Right lung (tissue), 5 donors: Measurements from ENCODE around the gene ARMS2. TPM values are rescaled to one million over a fixed set of nuclear protein-coding genes. Genes with fewer than 3 reads are reported as not detected.

ENCODE experiments used
- DNase-seq, 2 donors: peaks; one replicate each; pipeline ENCODE4 v3.0.0-alpha.2; 2013
- polyA plus RNA-seq, 5 donors: library from polyadenylated mRNA; unstranded; fragments of 120-200 nt; gene quantifications; one replicate each; pipeline versions ENCODE4 v1.2.1 to v1.2.3, GENCODE V29; 2013; ENCODE audit warnings: inconsistent platforms in 1 of 5, low replicate concordance in 1 of 5; ENCODE audit not compliant: insufficient read length in 5 of 5, insufficient read depth in 1 of 5

Gene ARMS2
- polyA plus RNA-seq, 5 donors, result not detected

DNA sequence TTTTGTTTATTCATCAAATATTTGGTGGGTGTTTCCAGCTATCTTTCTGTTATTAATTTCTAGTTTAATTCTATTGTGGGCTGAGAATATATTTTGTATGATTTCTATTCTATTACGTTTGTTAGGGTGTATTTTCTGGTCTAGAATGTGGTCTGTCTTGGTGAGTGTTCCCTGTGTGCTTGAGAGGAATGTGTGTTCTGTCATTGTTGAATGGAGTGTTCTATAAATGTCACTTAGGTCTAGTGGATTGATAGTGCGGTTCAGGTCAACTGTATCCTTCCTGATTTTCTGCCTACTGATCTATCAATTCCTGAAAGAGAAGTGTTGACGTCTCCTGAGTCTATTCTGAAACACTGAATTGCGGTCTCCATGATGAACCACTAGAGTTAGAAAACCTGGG lies 15.4 kb downstream of the ARMS2 start:
- no peak for DNase-seq

DNA sequence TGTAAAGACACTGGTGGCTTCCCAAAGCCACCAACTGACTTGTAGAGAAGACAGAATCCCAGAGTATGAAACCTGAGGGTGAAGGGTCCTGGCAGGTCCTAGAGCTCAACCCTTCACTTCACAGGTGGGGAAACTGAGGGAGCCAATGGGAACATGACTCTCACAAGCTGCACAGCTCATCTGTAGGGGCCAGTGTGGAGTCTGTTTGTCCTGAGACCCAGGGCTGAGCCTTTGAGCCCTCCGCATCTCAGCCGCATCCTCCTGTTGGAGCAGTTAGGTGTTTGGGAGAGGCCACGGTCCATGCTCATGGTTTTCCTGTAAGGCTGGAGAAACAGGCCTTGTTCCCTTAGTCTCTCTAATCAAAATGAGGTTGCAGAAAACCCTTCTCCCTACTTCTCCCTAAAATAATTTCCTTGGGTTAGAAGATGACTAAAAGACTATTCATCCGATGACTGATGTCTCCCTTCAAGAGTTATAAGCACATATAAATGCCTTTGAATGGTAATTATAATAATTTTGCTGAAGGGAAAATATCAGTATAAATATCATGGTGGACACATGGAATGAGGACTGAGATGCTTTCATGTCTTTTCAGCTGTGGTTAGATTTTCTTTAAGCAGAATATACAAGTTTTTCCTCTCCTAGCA lies 17.2 kb downstream of the ARMS2 start:
- no peak for DNase-seq

DNA sequence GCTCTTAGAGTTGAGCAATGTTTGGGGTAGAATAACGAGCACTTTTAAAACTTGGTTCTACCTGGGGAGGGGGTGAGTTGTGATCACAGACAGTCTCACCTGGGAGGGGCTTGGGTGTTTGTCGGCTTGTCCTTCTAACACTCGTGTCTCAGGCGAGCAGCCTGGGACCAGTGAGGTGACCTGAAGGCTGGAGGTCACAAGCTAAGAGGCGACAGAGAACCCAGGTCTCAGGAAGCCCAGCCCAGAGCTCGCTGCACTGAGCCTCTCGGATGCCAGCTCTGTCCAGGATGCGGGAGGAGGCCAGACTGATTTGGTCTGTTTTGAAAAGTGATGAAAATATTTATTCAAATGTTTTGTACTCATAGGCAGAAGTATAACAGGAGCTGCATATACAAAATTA lies 18.7 kb downstream of the ARMS2 start:
- DNase-seq, result no peak

DNA sequence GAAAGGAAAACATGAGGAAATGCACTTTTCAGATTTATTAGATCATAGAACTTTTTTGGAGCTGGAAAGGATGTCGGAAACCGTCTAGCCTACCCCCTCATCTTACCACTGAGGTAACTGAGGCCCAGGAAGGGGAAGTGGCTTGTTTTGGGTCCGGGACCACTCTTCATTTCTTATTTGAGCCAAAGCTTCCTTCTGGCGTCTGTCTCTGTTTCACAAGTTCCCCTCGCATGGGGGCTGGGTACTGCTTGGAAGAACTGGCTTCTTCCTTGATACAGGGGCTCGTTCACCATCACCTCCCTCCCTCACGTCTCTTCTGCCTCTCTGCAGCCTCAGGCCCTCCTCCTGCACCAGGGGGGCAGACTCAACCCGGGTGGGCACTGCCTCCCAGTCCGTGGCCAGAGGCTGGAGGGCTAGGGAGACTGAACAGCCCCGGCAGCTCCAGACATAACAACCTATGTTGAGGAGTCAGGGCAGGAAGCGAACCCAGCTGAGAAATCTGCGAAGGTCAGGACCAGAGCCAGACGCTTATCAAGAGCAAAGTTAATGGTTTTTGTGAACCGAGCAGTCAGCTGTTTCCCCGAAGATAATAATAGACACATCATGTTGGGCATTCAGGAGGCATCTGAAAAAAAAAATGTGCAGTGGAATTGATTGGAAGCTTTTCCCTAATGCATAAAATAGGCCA lies 19.8 kb downstream of the ARMS2 start:
- DNase-seq, result no peak

DNA sequence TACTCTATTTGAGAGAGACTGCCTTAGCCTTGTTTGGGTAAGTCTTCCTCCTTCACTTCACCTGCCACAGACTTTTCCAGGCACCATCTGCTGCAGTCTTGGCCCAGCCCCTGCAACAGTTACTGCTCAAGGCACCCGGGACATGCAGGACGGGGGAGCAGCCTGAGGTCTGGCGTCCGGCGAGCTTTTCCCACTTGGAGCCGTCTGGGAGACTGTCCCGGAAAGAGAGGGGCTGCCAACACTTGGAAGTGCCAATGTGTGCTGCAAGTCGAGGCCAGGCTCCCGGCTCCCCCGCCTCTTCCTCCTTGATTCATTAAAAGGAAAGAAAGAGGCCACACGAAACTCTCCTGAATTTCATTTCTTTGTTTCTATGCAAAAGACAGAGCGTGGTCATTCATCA lies 20.6 kb downstream of the ARMS2 start:
- no peak for DNase-seq

DNA sequence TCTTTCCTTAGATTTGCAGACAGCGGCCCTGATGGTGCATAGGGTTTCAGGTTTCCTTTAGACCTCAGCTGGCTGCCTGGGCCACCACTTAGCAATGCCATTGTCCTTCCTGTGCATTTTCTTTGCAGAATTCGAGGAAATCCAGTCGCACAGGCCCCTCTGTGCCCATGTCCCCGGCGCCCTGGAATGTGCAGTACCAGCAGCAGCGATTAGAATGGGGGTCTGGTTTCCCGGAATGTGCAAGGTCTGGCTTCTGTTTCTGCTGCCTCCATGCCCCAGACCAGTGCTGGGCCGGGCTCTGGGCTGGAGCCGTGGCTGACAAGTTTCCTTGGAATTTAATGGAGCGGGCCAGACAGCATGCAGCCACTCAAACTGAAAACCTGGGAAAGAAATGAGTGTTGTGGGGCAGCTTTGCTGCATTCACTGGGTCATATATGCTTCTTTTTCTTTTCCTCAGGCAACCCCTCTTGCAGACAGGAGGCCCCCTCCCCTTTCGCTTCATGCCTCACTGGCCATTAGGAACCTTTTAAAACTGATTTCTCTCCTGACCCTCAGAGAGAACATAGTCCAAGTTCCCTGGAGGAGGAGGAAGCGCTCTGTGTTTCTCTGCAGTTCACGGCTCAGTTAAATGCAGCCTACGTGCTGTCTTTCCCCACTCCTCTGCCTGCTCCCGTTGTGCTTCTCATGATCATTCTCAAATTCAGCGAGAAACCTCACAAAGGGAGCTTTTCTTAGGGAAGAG lies 21.3 kb downstream of the ARMS2 start:
- no peak for DNase-seq

DNA sequence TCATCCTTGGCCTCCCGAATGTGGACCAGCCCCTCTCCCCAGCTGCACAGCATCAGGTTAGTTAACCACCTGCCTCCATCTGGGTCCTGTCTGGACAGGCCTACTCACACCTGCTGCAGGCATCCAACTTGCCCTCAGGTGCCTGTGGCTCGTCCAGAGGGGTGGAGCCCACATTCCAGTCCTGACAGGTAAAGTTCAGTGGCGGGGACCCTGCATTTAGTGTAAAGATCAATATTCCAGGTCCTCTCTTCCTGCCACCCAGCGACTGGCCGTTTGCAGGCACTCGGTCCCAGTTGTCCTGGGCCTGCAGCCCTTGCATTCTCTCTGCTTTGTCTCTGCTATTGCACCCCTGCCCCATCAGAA lies 21.9 kb downstream of the ARMS2 start:
- no peak for DNase-seq

DNA sequence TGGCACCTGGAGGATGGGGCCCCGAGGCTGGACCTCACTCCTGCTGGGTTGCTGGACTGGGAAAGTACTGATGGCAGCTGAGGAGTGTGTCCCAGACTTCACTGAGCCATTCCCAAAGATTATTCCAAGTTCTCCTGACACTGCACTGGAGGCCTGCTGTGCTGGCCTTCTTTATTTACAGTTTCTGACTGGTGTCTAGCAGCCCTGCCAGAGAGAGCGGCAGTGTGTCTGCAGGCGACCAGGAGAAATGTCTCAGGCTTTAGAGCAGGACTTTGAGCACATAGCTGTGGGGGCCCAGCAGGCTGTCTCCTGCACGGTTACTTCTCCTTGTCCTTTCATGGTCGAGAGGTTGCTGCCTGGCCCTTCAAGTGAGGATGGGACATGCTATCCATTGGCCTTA lies 23.0 kb downstream of the ARMS2 start:
- DNase-seq, result no peak

DNA sequence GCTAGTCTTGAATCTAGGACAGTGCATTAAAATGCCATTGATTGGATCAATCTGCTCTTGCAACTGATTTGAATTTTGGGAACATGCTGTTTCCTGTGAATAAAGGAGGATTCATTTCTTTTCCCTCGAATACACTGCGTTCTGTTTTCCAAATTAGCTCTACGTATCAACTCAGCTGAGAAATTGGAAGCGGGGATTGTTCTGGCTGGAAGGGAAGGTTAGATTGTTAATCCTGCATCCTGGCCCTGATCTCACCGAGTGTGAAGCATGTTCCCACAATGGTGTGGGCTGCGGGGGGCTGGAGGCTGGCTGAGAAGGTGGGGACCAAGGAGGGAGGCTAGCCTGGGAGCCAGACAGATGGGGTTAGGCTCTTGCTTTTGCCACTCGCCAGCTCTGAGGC lies 24.5 kb downstream of the ARMS2 start:
- DNase-seq, result no peak

DNA sequence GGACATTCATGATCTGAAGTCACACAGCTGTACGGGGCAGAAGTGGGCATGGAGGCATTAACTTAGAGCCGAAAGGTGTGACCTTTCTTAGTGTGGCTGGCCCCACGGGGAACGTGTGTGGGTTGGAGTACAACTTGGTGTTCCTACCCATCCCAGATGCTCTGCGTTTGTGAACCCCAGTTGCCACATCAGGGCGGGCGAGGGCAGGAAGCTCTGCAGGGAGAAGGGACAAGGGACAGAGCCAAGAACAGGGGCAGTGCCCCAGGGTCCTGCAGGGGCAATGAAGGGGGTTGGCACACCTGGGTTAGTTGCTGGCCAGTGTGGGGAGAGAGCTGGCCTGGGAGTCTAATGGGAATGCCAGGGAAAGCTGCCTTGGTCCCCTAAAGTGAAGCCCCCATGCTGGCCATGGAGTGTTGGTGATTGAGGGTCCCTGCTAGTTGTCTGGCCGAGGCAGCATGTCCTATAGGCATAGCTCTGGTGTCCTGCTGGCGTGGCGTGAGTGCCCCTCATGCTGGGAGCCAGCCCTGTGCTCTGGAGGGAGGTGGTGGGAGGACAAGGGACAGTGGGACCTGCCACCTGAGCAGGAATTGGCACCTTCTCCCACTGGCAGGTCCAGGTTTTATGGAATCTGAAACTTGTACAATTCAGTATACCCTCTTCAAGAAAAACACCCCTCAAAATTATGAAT lies 25.8 kb downstream of the ARMS2 start:
- DNase-seq, result no peak

DNA sequence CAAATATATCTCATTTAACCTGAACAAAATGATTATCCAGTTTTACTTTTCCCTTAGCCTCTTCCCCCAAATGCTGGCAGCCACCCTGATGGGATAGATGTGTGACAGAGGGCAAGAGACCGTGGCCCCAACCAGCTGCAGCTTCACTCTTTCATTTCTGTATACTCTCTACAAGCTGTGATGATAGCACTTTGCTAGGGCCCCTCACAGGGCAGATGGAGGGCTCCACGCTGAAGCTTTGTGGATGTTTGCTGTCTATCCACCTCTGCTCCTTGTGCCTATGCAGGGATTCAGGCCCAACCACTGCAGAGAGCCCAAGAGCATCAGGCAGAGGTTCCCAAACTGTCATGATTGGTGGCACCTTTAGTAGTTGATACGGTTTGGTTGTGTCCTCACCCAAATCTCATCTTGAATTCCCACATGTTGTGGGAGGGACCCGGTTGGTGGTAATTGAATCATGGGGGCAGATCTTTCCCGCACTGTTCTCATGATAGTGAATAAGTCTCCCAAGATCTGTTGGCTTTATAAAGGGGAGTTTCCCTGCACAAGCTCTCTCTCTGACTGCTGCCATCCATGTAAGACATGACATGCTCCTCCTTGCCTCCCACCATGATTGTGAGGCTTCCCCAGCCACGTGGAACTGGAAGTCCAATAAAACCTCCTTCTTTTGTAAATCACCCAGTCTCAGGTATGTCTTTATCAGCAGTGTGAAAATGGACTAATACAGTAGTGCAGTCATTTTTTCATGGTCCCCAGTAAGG lies 27.0 kb downstream of the ARMS2 start:
- no peak for DNase-seq

DNA sequence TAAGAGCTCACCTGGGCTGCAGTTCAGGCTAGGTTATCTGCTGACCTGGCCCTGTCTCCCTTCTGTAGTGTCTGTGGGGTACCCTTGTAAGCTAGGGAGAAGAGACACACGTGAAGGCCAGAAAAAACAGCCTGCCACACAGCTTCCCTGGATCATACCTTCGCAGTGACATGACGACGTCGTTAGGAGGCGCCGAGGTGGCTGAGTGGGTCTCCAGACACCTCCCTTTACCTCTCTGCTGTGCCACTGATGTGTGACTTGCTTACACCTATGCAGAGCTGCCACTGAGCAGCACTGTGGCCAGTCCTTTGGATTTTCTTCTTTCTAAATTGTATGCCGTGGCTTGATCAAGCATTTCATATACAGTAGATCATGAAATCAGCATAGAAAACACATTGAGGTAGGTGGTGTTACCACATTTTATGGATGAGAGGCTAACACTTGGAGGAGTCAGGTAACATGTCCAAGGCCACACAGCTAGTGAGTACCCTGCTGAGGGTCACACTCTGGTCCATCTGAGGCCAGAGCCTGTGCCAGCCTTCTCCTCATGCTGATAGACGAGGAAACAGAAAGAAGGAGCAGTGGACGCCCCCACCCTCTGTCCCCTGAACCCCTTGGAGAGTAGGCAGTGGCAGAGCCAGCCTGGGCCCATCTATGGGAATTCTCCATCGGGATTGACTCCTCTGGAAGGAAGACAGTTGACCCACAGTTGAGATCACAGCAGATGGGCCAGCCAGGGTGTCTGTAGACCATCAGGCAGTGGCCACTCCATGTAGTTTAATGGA lies 30.0 kb downstream of the ARMS2 start:
- no peak for DNase-seq

DNA sequence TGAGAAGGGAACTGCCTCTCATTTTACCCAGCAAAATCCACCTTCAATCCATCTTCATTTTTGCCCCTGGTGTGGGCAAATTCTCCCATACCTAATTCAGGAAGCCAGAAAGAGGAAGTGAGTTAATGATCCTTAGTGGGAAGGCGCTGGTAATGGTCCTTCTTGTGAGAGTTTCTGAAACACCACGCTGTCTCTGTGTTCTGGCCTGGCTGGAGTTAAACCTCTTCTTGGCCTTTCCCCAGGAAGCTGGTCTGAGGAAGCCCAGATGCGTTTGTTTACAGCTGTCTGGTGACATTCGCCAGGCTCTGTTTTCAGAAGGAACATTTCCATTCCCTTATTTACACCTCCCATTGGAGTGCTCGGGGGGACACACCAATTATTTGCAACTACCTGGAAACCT lies 31.2 kb downstream of the ARMS2 start:
- DNase-seq, result peak in 1 of 2 donors; percentile 56

DNA sequence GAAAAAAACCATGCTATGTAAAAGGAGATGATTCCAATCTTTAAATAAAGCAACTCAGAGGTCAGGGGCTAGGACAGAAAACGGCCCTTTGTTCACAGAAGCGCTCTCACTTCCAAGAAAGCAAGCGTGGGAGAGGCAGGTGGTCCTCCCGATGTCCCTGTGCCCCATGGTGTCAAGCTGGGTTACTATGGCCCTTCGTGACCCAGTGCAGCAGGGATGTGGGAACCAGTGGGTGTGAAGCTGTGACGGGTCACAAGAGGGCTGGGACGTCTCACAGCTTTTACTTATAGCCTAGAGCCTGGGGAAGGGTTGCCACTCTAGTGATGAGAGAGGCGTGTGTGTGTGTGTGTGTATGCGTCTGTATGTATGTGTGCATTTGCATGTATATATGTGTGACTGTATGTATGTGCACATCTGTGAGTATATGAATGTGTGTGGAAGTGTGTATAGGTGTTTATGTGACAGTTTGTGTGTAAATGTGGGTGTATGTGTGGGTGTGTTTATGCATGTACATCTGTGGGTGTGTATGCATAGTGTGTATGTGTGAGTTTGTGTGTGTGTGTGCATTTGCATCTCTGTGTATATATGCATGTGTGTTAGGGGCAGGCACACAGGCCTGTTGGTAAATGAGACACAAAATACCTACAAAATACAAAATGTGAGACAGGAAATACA lies 32.1 kb downstream of the ARMS2 start:
- no peak for DNase-seq

DNA sequence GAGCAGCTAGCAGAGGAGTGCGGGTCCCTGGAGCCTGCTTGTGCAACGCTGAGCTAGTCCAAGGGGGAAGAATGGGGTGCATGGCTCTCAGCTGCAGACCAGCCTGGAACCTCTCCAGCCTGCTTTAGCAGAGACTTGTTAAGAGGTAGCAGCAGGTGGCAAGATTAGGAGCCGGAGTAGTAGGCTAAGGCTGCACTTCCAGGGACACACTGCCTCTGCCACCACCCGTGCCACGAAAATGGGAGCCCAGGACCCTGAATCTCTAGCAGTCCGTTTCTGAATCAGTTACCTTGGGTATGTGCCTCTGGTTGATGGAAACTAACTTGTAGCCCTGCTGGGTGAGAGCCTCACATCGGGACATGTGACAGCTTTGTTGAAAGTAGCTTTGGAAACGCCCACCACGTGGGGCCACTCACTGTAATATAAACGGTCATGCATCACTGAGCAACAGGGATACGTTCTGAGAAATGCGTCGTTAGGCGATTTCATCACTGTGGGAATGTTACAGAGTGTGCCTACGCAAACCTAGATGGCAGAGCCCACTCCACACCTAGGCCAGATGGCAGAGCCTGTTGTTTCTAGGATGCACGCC lies 32.8 kb downstream of the ARMS2 start:
- no peak for DNase-seq

DNA sequence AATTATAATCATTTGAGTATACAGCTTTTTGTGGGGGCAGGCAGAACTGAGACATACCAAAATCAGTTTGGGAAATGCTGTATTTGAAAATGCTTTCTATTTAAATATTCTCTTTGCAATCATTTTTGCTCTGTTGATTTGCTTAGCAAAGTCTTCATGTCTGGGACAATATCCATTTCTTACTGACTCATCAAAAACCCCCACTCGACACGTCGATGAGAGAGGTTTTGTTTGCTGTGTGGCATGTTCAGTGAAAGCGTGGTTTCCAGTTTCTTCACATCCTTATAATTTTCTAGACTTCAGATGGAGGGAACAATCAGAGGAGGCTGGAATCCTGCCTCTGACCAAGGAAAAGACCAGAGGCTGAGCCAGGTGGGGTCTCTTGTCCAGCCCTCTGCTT lies 35.8 kb downstream of the ARMS2 start:
- no peak for DNase-seq

DNA sequence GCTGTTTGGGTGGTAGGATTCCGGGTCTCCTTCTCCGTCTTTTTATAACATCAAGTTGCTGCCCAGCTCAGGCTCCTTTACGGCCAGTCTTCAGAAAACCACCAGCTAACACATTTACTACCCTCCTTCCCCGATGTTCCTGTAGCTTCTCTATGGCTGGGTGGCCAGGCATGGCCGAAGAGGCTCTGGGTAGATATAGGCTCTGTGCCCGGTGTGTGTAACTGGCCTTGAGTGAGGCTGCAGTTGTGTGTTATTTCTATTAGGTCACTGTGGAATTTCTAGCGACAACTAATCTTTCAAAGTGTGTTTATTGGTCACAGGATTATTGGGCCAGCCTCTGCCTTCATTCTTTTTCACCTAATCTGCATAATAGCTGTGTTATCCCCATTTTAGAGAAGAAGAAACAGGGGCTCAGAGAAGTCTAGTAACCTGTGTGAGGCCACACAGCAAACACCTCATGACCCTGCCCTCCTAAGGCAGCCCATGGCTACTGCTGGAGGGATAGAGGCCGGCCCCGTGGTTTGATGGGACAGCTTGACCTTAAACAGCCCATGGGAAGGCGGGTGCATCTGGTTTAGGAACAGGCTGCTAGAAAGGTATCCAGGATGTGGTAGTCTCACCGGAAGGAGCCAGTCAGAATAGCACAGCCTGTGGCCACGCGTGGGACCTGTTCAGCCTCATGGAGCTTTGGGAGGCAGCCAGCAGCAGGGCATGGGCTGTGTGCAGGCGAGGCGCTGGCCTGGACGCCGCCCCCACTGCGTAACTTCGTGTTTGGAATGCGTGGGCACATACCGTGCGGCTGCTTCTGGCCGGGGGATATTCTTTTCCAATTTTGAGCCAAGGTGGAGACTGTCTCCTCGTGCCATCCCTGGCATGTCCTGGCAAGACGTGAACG lies 36.6 kb downstream of the ARMS2 start:
- no peak for DNase-seq

DNA sequence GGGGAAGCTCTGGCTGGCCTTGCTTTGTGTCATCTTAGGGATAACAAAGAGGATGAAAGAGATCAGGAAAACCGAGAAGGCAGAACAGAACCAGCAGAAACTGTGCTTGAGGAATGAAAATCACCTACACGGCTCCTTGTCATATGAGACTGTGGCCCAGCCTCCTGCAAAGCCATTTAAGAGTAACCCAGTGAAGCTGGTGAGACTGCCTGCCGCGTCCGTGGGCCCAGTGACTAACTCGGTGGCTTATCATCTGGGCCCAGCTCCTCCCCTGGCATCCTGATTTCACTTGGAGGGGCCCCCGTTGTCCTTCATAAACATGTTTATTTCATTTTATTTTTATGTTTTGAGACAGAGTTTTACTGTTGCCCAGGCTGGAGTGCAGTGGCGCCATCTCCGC lies 37.6 kb downstream of the ARMS2 start:
- no peak for DNase-seq

DNA sequence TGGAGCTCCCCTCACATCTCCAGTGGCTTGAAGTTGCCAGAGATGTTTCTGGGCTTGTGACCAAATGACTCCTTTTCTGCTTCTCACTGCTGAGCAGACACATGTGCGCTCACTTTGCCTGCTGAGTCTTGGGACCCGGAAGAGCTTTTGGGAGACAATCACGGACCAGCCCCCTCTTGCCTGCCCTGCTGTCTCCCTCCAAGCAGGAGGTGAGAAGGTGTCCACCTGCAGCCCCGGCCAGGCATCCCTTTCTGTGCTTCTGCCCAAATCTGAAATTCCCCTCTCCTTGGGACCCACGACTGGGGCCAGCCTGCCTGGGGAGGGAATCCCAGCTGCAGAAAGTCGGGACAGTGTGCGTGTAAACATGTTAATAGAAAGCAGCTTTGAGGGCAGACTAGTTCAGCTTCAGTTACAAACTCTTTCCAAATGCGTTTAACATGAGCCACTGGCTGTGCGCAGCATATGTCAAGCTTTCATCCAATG lies 38.6 kb downstream of the ARMS2 start:
- no peak for DNase-seq
